Peyer's patch (tissue), 4 donors: ENCODE measurements around the gene RAB5IF. TPM values are rescaled to one million over a fixed set of nuclear protein-coding genes. Genes with fewer than 3 reads are reported as not detected.

Source experiments
- DNase-seq, 3 donors: peaks; one replicate each; pipeline ENCODE4 v3.0.0-alpha.2; 2017 to 2019
- H3K27ac ChIP-seq, 4 donors: fragments of 200-600 bp; sonication (generic); one replicate each; pipeline ENCODE4 v1.5.1; 2016 to 2019
- H3K27me3 ChIP-seq, 2 donors: fragments of 200-600 bp; sonication (generic); one replicate each; pipeline ENCODE4 v1.5.1; 2019
- H3K36me3 ChIP-seq, 3 donors: fragments of 200-600 bp; sonication (generic); one replicate each; pipeline ENCODE4 v1.5.1; 2016 to 2019
- H3K4me1 ChIP-seq, 4 donors: fragments of 200-600 bp; sonication (generic); one replicate each; pipeline ENCODE4 v1.5.1; 2016 to 2019
- H3K4me3 ChIP-seq, 4 donors: fragments of 200-600 bp; sonication (generic); 1 replicate in 3 of 4; 2 replicates in 1 of 4; pipeline ENCODE4 v1.5.1; 2016 to 2019; ENCODE audit warnings: mild to moderate bottlenecking in 1 of 4
- H3K9me3 ChIP-seq, 4 donors: fragments of 200-600 bp; sonication (generic); one replicate each; pipeline ENCODE4 v1.5.1; 2016 to 2019; ENCODE audit warnings: mild to moderate bottlenecking in 1 of 4
- POLR2A ChIP-seq, 2 donors: fragments of 450-650 bp; IDR thresholded peaks; one replicate each; pipeline ENCODE4 v1.5.1; 2017; ENCODE audit warnings: antibody characterized with exemption in 2 of 2, mild to moderate bottlenecking in 2 of 2, moderate library complexity in 2 of 2
- small RNA-seq, 2 donors: library from RNA; depleted of rRNA; stranded (forward); fragments of <200 nt; gene quantifications; one replicate each; pipeline ENCODE3, GENCODE V24; 2016
- total RNA-seq, 4 donors: library from RNA; depleted of rRNA; stranded (reverse); fragments of >200 nt; gene quantifications; one replicate each; pipeline ENCODE4 v1.1.0, GENCODE V29; 2016
- TF ChIP-seq, protein P1 (sequence below), 6 experiments: fragments of 450-650 bp in 4 of 6; fragments of 200-600 bp in 2 of 6; sonication (generic) in 1 of 6; IDR thresholded peaks; one replicate each; pipeline ENCODE4 v1.5.1; 2017 to 2019; ENCODE audit warnings: antibody characterized with exemption in 6 of 6, mild to moderate bottlenecking in 3 of 6, moderate library complexity in 1 of 6

Gene RAB5IF
- total RNA-seq, 4 donors from 2014 or later: 55.6 to 193 (median 105) TPM

DNA sequence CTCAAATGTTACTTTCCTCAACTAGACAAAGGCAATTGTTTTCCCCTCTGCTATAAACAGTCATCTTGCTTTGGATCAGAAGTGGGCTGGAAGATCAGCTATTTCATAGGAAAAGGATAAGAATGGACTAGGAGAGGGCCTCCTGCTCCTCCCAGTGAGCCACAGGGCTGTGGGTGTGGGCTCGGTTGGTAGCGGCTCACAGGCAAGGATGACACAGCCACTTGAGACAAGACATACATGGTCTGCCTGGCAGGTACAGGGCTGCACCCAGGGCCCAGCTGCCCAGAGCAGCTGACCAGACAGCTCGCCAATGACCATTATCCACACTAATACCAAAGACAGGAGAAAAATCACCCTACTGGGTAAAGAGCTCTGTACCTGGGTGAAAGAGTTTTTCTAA is 49.4 kb downstream of the RAB5IF start:
- TF ChIP-seq, protein P1, sequence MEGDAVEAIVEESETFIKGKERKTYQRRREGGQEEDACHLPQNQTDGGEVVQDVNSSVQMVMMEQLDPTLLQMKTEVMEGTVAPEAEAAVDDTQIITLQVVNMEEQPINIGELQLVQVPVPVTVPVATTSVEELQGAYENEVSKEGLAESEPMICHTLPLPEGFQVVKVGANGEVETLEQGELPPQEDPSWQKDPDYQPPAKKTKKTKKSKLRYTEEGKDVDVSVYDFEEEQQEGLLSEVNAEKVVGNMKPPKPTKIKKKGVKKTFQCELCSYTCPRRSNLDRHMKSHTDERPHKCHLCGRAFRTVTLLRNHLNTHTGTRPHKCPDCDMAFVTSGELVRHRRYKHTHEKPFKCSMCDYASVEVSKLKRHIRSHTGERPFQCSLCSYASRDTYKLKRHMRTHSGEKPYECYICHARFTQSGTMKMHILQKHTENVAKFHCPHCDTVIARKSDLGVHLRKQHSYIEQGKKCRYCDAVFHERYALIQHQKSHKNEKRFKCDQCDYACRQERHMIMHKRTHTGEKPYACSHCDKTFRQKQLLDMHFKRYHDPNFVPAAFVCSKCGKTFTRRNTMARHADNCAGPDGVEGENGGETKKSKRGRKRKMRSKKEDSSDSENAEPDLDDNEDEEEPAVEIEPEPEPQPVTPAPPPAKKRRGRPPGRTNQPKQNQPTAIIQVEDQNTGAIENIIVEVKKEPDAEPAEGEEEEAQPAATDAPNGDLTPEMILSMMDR (IDR thresholded peaks at IDR 0.05): no peak
- TF ChIP-seq POLR2A (IDR thresholded peaks at IDR 0.05): no peak
- Histone ChIP-seq H3K36me3 (peaks cover 0 to 35% (median 0%) of the 10 kb centered on the region in 3 donors), H3K9me3 (no peaks in the 10 kb centered on the region)

DNA sequence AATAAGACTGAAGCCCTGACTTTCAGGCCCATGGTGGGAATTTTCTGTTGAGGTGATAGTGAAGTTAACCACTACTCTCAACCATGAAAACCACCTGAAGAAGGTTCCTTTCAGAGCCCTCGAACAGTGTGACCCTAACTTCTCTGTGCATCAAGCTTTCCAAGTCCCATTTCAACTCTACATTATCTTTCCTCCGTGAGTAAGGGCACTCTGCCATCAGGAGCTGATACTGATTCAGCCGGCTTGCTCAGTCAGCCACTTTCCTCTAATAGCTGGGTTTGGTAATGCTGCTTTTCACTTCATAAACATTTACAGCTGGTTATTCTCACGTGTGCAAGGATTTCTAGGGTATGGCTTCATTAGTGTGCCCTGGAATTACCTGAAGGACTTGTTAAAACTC is 51.2 kb downstream of the RAB5IF start:
- Histone ChIP-seq H3K9me3 (no peaks in the 10 kb centered on the region), H3K27me3 (no peaks in the 10 kb centered on the region), H3K27ac (no peak overlapping the region), H3K4me1 (no peaks in the 10 kb centered on the region), H3K4me3 (no peak overlapping the region), H3K36me3 (peaks cover 0 to 38% (median 0%) of the 10 kb centered on the region in 3 donors)
- DNase-seq: no peak
- no peak for TF ChIP-seq POLR2A (IDR thresholded peaks at IDR 0.05)
- TF ChIP-seq, protein P1 (IDR thresholded peaks at IDR 0.05): no peak

More for the DNA sequence above, 49.4 kb downstream of the RAB5IF start:
- Histone ChIP-seq H3K27ac (no peak overlapping the region), H3K4me3 (no peak overlapping the region), H3K27me3 (no peaks in the 10 kb centered on the region), H3K4me1 (no peaks in the 10 kb centered on the region)
- no peak for DNase-seq

DNA sequence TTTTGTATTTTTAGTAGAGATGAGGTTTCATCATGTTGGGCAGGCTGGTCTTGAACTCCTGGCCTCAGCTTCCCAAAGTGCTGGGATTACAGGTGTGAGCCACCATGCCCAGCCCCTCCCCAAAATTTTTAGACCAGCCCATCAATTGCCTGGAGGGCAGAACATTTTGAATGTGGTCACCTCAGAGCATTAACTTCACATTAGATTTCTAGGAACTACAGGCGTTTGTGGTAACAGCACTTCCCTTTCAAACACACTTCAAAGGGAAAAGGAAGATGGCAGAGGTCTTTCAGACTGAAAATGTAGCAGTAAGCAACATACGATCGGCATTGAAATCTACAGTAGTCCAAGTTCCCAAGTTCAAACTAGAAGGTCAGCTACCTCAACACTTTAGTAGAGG is 52.7 kb downstream of the RAB5IF start:
- no peak for TF ChIP-seq POLR2A (IDR thresholded peaks at IDR 0.05)
- TF ChIP-seq, protein P1 (IDR thresholded peaks at IDR 0.05): no peak
- peaks cover 0 to 26% (median 0%) of the 10 kb centered on the region in 3 donors for H3K36me3 ChIP-seq
- no peak overlapping the region for H3K4me3 ChIP-seq
- H3K9me3 ChIP-seq: no peaks in the 10 kb centered on the region
- no peaks in the 10 kb centered on the region for H3K4me1 ChIP-seq
- no peaks in the 10 kb centered on the region for H3K27me3 ChIP-seq
- H3K27ac ChIP-seq: no peak overlapping the region
- DNase-seq: no peak

Small RNA genes within 50 kb of the gene (small RNA-seq; reads per million reads assigned to genes)
- 0 reads per million in 2 donors for gene RF00017

Other genes starting within 250 kb of the RAB5IF start
- 10 to 100 TPM; 34.2 to 99.0 (median 58.2) TPM for gene MYL9, start 64.3 kb upstream of the RAB5IF start, total RNA-seq
- gene TGIF2, start 32.2 kb upstream of the RAB5IF start, total RNA-seq: 1 to 10 TPM; 2.6 to 8.4 (median 4.5) TPM
- gene SLA2, start 40.4 kb downstream of the RAB5IF start, total RNA-seq: 1 to 10 TPM; 2.8 to 5.0 (median 3.6) TPM
- gene NDRG3, start 140.3 kb downstream of the RAB5IF start, total RNA-seq: 10 to 100 TPM; 12.6 to 28.4 (median 22.6) TPM
- 10 to 100 TPM in 3 of 4 donors, 1 to 10 TPM in 1; 7.5 to 26.4 (median 13.3) TPM for gene DSN1, start 168.0 kb downstream of the RAB5IF start, total RNA-seq